ENCODE results near the gene MICAL2. TPM values are rescaled to one million over a fixed set of nuclear protein-coding genes. Genes with fewer than 3 reads are reported as not detected.

MICAL2 gene
- total RNA-seq, 2 donors from 2014 or later, result 13.1 to 285 TPM

DNA sequence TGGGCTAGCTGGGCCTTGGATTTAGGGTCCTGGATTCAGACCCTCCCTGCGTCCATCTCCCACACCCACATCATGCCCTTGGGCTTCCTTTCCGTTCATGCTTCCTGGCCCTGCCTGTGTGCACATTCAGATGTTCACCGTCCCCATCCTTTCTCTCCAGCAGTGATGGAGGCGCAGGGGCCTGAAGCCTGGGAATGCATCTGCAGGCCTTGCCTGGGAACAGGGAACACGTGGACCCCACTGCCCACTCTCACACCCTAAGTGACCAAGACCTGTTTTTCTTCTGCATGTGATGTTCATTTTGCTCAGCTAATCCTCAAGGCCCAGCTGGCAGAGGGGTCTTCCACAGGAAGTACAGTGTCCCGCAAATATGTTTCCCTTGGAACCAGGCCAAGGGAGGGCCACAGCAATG is 175.4 kb downstream of the MICAL2 start:
- H3K4me3 ChIP-seq, result no peak overlapping the region
- no peak overlapping the region for H3K27ac ChIP-seq
- WGBS, result 78% methylated on average over 6 of the region's 6 CpGs
- no peaks in the 10 kb centered on the region for H3K9me3 ChIP-seq
- H3K36me3 ChIP-seq, result no peaks in the 10 kb centered on the region
- peak; percentile 2 for DNase-seq (ENCODE audit: low spot score)
- intact Hi-C loops (cut with DNase I), result loop anchor here (5.0 kb wide), 3 partner anchors 46 to 606 kb away; no protein-coding TSS in a partner anchor
- H3K27me3 ChIP-seq (replicated peaks; ENCODE audit: insufficient read depth), result no peaks in the 10 kb centered on the region
- no peak for TF ChIP-seq POLR2A (IDR thresholded peaks at IDR 0.05)
- no peak for TF ChIP-seq POLR2AphosphoS5 (IDR thresholded peaks at IDR 0.05)
- TF ChIP-seq, protein P1, sequence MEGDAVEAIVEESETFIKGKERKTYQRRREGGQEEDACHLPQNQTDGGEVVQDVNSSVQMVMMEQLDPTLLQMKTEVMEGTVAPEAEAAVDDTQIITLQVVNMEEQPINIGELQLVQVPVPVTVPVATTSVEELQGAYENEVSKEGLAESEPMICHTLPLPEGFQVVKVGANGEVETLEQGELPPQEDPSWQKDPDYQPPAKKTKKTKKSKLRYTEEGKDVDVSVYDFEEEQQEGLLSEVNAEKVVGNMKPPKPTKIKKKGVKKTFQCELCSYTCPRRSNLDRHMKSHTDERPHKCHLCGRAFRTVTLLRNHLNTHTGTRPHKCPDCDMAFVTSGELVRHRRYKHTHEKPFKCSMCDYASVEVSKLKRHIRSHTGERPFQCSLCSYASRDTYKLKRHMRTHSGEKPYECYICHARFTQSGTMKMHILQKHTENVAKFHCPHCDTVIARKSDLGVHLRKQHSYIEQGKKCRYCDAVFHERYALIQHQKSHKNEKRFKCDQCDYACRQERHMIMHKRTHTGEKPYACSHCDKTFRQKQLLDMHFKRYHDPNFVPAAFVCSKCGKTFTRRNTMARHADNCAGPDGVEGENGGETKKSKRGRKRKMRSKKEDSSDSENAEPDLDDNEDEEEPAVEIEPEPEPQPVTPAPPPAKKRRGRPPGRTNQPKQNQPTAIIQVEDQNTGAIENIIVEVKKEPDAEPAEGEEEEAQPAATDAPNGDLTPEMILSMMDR (IDR thresholded peaks at IDR 0.05), result no peak
- no peaks in the 10 kb centered on the region for H3K4me1 ChIP-seq (replicated peaks)

GRCh38 chr11:12286606-12287005 is 176.2 kb downstream of the MICAL2 start:
- intact Hi-C loops (cut with DNase I), result loop anchor here (5.0 kb wide), 3 partner anchors 46 to 606 kb away; no protein-coding TSS in a partner anchor
- no peak for TF ChIP-seq POLR2AphosphoS5 (IDR thresholded peaks at IDR 0.05)
- TF ChIP-seq, protein P1 (IDR thresholded peaks at IDR 0.05), result no peak
- Histone ChIP-seq H3K9me3 (no peaks in the 10 kb centered on the region), H3K36me3 (no peaks in the 10 kb centered on the region), H3K4me1 (replicated peaks) (no peaks in the 10 kb centered on the region), H3K27ac (no peak overlapping the region), H3K4me3 (no peak overlapping the region), H3K27me3 (replicated peaks; ENCODE audit: insufficient read depth) (no peaks in the 10 kb centered on the region)
- WGBS, result 92% methylated on average over 6 of the region's 6 CpGs
- peak; percentile 2 for DNase-seq (ENCODE audit: low spot score)

GRCh38 chr11:12287009-12287373 is 176.6 kb downstream of the MICAL2 start:
- H3K4me3 ChIP-seq, result no peak overlapping the region
- DNase-seq (ENCODE audit: low spot score), result peak; percentile 3
- no peaks in the 10 kb centered on the region for H3K9me3 ChIP-seq
- no peaks in the 10 kb centered on the region for H3K27me3 ChIP-seq (replicated peaks; ENCODE audit: insufficient read depth)
- 14% methylated on average over 2 of the region's 2 CpGs for WGBS
- intact Hi-C loops (cut with DNase I), result loop anchor here (5.0 kb wide), 3 partner anchors 45 to 605 kb away; no protein-coding TSS in a partner anchor
- TF ChIP-seq, protein P1 (IDR thresholded peaks at IDR 0.05), result no peak
- TF ChIP-seq POLR2AphosphoS5 (IDR thresholded peaks at IDR 0.05), result no peak
- no peak for TF ChIP-seq POLR2A (IDR thresholded peaks at IDR 0.05)
- H3K4me1 ChIP-seq (replicated peaks), result no peaks in the 10 kb centered on the region
- H3K36me3 ChIP-seq, result no peaks in the 10 kb centered on the region
- no peak overlapping the region for H3K27ac ChIP-seq

DNA sequence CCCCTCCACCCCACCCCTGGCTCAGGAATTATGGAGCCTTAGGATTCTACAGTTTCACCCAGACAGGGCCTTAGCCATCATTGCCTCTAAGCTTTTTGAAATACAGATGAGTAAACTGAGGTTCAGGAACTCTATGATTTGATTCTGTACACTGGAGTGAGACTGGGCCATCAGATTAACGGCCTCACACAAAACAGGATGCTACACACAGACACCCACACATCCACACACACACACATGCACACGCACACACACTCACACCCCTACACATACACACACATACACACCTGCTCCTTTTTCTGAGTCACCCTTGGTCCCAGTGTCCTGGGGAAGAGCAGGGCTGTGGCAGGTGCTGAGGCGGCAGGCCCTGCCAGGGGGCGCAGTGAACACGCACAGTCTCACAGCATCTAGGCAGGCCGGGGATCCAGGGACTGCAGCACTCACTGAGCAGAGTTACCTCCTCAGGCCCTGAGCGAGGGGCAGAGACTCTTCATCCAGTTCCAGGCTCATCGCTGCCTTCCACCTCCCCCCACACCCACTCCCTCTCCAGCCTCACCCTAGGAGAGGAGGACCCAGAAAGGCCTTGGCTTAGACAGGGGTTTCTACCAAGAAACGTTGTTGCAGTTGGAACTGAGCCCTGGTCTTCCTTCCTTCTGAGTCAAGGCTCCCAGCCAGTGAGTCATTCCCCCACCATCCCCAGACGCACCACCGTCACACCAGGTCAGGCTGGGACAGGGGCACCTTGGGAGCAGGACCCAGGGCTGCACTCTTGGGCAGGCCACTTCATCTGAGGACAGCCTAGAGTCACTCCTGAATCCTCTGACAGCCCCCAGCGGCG is 177.2 kb downstream of the MICAL2 start:
- intact Hi-C loops (cut with DNase I), result loop anchor here (5.0 kb wide), 3 partner anchors 45 to 605 kb away; no protein-coding TSS in a partner anchor
- Histone ChIP-seq H3K27ac (peak overlapping the region; percentile 0 to 43), H3K9me3 (no peaks in the 10 kb centered on the region), H3K27me3 (replicated peaks; ENCODE audit: insufficient read depth) (no peaks in the 10 kb centered on the region), H3K4me1 (replicated peaks) (no peaks in the 10 kb centered on the region), H3K36me3 (no peaks in the 10 kb centered on the region), H3K4me3 (no peak overlapping the region)
- 79% methylated on average over 13 of the region's 13 CpGs for WGBS
- peak; percentile 8 for DNase-seq (ENCODE audit: low spot score)
- TF ChIP-seq, protein P1 (IDR thresholded peaks at IDR 0.05), result peak in 1 of 4 experiments; percentile 24
- no peak for TF ChIP-seq POLR2A (IDR thresholded peaks at IDR 0.05)
